GM19438 (cell line): ENCODE results near the gene RALGPS2.

ENCODE experiments used
- ATAC-seq: cut with Tn5 transposase; IDR thresholded peaks from one replicate; pipeline ENCODE4 v1.9.1; 2021; ENCODE audit warnings: low read depth; ENCODE audit not compliant: unreplicated experiment

Gene RALGPS2

DNA sequence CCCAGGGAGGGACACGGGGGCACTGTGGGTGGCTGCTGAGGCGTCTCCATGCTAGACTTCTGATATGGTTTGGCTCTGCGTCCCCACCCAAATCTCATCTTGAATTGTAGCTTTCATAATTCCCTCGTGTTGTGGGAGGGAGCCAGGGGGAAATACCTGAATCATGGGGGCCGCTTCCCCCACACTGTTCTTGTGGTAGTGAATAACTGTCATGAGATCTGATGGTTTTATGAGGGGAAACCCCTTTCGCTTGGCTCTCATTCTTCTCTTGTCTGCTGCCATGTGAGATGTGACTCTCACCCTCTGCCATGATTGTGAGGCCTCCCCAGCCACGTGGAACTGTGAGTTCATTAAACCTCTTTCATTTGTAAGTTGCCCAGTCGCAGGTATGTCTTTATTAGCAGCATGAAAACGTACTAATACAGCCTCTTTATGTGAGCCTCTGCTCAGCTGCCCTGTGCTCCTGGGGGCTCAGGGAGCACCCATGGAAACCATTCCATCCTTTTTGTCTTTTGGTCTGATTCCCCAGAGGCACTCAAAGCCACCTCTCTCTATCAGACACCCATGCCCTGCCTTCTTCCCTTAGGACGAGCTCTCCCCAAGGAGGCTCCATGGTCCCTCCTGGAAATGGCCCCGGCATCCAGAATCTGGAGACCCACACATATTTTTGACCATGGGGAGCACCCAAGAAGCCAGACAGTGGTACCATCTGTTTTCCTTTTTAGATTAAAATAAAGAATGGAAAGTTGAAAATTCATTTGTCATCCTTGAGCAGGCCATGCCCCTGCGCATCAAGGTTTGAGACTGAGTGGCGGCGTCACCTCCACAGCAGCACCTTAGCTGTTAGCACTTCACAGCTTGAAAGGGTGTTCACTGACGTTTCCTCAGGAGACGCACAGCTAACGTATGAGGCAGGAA is 234.8 kb downstream of the RALGPS2 start:
- no peak for ATAC-seq

DNA sequence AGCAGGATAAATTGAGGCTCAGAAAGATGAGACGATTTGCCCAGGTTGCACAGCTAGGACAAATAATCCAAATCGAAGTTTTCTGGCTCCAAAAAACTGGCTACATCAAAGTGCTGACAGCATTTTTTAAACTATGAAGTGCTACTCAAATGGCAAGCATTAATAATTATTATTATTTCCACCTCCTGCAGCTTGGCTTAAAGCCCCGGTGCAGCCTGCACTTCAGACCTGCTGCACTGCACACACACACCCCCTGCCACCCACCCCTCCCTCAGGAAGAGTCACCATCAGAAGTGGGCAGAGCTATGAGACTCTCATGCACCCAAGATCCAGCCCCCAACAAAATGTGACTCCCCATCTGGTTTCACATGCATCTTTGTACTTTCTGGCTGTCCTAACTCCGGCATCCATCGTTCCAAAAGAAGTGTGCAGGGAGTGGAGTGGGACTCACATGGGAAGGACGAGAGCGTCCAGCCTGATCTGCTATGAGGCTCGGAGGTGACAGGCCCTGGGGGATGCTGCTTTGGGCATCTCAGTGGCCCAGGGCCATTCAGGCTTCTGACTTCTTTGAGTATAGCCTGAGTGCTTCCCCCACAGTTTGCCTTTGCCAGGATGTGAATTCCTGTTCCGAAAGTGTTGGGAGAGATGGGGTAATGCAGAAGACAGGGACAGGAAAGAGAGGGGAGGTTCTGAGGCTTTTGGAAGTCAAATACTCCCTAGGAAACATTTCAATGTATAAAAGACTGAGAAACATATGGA is 235.6 kb downstream of the RALGPS2 start:
- ATAC-seq, result no peak

DNA sequence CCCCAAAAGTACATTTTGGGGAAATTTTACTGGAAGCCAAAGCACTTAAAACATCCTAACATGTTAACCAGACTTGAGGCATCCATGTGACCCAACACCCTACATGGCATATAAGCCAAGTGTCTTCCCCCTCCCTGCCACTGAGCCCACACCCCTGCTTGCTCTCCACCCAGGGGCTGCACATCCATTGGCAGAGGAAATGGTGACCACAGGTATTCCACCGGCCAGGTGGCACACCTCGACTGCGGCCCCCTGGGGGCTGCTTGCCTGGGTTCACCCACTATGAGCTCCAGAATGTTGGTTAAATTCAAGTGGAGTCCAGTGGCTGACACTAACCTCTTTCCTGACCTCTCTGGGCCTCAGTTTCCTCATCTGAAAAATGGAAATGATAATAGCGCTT is 236.3 kb downstream of the RALGPS2 start:
- ATAC-seq, result no peak

DNA sequence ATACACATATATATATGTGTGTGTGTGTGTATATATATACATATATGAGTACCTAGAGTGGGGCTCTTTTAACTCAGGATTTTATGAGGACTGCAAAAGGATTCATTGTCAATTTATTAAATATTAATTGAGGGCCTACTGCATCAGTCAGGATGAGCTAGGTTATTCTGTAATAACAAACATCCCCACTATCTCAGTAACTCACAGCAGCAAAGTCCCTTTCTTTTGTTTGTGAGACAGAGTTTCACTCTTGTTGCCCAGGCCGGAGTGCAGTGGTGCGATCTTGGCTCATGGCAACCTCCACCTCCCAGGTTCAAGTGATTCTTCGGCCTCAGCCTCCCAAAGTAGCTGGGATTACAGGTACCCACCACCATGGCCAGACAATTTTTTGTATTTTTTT is 236.8 kb downstream of the RALGPS2 start:
- no peak for ATAC-seq

DNA sequence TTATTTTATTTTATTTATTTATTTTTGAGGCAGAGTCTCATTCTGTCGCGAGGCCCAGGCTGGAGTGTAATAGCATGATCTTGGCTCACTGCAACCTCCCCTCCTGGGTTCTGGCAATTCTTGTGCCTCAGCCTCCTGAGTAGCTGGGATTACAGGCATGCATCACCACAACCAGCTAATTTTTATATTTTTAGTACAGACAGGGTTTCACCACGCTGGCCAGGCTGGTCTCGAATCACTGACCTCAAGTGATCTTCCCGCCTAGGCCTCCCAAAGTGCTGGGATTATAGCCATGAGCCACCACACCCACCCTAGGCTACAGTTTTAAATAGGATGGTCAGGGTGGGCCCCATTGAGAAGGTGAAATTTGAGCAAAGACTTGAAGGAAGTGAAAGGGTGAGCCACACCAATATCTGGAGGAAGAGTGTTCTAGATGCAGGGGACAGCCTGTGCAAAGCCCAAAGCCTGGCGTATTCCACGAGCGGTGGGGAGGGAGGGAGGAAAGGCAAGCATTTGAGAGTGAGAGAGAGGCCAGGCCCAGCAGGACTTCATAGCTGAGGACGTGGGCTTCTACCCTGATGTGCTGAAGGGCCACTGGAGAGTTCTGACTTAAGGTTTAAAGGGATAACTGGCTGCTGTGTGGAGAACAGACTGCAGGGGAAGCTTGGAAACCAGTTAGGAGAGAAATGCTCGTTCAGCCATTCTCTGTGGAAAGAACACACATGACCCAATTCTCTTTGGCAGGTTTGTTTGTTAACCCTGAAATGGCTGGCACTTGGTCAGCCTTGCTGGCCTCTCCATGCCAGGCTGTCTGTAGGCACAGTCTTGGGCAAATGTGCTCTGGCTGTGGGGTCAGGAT is 238.0 kb downstream of the RALGPS2 start:
- ATAC-seq, result no peak

DNA sequence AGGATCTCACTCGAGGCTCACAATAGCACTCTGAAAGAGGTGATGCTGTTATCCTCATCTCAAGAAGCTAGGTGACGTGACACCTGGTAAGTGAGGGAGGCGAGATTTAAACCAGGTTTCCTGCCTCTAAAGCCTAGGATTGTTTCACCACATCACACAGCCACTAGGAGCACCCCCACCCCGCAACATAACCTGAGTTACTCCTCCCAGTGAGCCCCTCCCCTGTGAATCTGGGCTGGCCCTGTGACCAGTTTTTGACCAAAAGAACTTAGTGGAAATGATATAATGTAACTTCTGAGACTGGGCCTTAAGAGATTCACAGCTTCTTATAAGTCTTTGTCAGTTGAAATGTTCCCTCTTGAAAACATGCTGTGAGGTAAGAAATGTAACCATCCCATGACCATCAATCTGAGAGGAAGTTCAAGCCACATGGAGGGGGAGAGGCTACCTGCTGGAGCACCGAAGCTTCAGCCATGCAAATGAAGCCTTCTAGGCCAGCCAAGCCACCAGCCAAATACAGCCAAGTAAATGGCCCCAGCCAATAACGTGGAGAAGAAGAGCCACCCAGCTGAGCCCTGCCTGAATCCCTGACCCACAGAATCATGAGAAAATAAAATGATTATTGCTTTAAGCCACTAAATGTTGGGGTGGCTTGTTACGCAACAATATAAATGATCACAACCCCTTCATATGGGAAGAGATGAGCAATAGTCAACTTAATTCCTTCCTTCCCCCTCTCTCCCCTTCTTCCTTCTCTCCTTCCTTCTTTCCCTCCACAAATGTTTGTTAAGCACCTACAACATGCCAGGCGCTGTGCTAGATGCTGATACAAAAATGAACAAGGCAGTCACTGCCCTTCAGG is 239.7 kb downstream of the RALGPS2 start:
- ATAC-seq, result no peak

DNA sequence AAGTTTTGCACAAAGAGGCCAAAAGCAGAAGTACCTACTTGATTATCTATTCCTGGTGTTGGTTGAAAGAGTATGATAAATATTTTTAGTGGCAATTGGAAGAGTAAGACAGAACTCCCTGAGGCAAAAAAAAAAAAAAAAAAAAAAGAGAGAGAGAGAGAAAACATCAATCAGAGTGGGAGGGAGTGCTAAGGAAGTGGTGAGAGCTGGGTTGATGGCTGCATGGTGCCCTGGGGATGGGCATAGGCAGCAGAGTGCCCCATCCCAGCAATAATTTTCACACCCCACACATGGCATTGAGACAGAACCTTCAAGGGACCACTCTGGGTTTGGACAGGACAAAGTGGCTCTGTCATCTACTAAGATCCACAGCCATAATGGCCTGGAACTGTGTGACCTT is 241.3 kb downstream of the RALGPS2 start:
- no peak for ATAC-seq

DNA sequence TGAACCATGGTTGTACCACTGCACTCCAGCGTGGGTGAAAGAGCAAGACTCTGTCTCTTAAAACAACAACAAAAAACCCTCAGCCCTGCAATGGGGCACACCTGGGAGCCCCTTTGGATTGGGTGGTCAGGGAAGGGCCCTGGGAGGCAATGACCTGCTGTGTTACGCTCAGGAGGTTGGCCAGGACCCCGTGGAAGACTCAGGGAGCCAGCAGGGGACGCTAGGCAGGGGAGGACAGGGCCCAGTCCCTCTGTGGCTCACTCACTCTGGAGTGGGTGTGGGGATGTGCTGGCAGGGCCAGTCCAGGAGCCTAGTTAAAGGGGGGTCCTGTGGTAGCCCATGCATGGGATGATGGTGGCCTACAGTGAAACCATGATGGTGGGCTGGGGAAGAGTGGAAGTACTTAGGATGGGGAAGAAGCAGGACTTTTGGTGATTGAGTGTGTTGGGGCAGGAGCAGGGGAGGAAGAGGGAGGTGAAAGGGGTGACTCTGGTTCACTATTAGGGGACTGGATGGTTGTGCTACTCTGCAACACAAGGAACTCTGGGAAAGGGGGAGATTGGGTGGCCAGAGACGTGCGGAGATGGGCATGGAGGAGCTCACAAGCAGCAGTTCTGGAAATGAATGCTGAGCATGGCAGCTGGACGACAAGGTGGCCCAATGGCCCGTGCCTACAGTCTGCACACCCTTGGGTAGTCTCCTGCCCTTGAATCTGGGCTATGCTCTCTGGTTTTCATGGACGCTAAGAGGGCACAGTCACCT is 244.4 kb downstream of the RALGPS2 start:
- ATAC-seq, result no peak

DNA sequence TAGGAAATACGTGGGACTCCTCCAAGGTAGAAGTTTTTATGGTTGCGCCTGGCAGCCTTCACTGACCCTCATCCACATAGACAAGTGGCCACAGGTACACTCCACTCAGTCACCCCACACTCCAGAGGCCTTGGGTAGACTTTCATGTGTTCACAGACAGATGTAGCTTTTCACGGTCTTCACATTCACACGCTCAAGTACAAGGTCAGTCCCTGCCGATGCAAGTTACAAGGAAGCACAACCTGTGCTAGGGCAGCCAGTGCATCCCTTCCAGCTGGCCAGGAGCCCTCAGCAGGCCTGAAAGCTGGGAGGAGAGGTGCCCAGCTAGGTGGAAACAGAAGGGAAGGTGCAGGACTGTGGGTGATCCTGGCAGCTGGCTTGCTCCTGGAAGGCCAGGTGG is 245.1 kb downstream of the RALGPS2 start:
- ATAC-seq, result no peak
